ENCODE measurements around the gene FAM241B.

FAM241B gene

GRCh38 chr10:69632516-69633199 lies 2.6 kb downstream of the FAM241B start:
- Histone ChIP-seq H3K36me3 (ENCODE audit: control insufficient read depth in 2 of 2, insufficient read depth in 1 of 2, low read length in 2 of 2) (peaks cover 0 to 34% of the 10 kb centered on the region in 2 experiments; a peak in 1 of 3 replicates), H3K27ac (ENCODE audit: extremely low read depth, low read depth, low read length) (no peak overlapping the region), H3K9me3 (ENCODE audit: control insufficient read depth, insufficient read depth, low read depth, low read length) (no peaks in the 10 kb centered on the region), H3K4me3 (ENCODE audit: low read depth, low read length) (no peak overlapping the region), H3K4me1 (ENCODE audit: control insufficient read depth, insufficient read depth, low read length) (no peaks in the 10 kb centered on the region)
- TF ChIP-seq ZNF624 (tag by site-specific recombination; IDR thresholded peaks at IDR 0.05), result no peak
- TF ChIP-seq AEBP2 (tag by site-specific recombination; IDR thresholded peaks at IDR 0.05; ENCODE audit: borderline replicate concordance), result no peak
- TF ChIP-seq ZNF623 (tag by site-specific recombination; IDR thresholded peaks at IDR 0.05), result no peak
- no peak for TF ChIP-seq ZNF138 (tag by site-specific recombination; IDR thresholded peaks at IDR 0.05; ENCODE audit: borderline replicate concordance)
- no peak for TF ChIP-seq ZNF19 (tag by site-specific recombination; IDR thresholded peaks at IDR 0.05; ENCODE audit: low read depth)
- TF ChIP-seq ZNF510 (tag by site-specific recombination; IDR thresholded peaks at IDR 0.05; ENCODE audit: insufficient replicate concordance), result no peak
- no peak for TF ChIP-seq ZNF600 (tag by site-specific recombination; IDR thresholded peaks at IDR 0.05)
- no peak for TF ChIP-seq ZNF558 (tag by site-specific recombination; IDR thresholded peaks at IDR 0.05)
- no peak for TF ChIP-seq ZNF10 (tag by site-specific recombination; IDR thresholded peaks at IDR 0.05)
- no peak for TF ChIP-seq ZNF670 (tag by site-specific recombination; IDR thresholded peaks at IDR 0.05; ENCODE audit: low read depth)
- TF ChIP-seq KLF7 (tag by site-specific recombination; IDR thresholded peaks at IDR 0.05; ENCODE audit: borderline replicate concordance), result no peak
- no peak for TF ChIP-seq SCRT2 (tag by site-specific recombination; IDR thresholded peaks at IDR 0.05)
- no peak for TF ChIP-seq ZSCAN4 (tag by site-specific recombination; IDR thresholded peaks at IDR 0.05)
- TF ChIP-seq ZFP69B (tag by site-specific recombination; IDR thresholded peaks at IDR 0.05), result no peak
- no peak for TF ChIP-seq ZNF311 (tag by site-specific recombination; IDR thresholded peaks at IDR 0.05; ENCODE audit: borderline replicate concordance)
- no peak for TF ChIP-seq ZNF211 (tag by site-specific recombination; IDR thresholded peaks at IDR 0.05; ENCODE audit: low read depth)
- no peak for TF ChIP-seq ZSCAN23 (tag by site-specific recombination; IDR thresholded peaks at IDR 0.05)
- no peak for TF ChIP-seq ZNF223 (tag by site-specific recombination; IDR thresholded peaks at IDR 0.05)
- no peak for TF ChIP-seq ZNF555 (tag by site-specific recombination; conservative IDR thresholded peaks at IDR 0.05)
- no peak for TF ChIP-seq PRDM6 (tag by site-specific recombination; IDR thresholded peaks at IDR 0.05)
- ChIA-PET POLR2A (no interaction called here), CTCF (interaction anchor here (0.8 to 2.2 kb wide), 4 partner anchors 117 to 193 kb away, joined by 3 to 16 read pairs (median 3); no protein-coding TSS in a partner anchor)
